CD4-positive, alpha-beta T cell treated with Interleukin-17A for 4 hours (primary cell): Measurements from ENCODE around the gene C10orf88.
A peak's percentile ranks its signal among the peaks of the same experiment; 100 is the strongest.

ENCODE experiments used
- DNase-seq: peaks from one replicate; pipeline ENCODE4 v3.0.0-alpha.2; 2020; ENCODE audit warnings: mixed read lengths

The C10orf88 gene

GRCh38 chr10:122953902-122954730 is at the start of gene C10orf88:
Gene C10orf88, minus strand, starts transcription at chr10:122954227. Its CDS starts 49 bp downstream, at chr10:122954178.
- DNase-seq = peak; percentile 97

GRCh38 chr10:123001370-123001769 is 47.3 kb upstream of the C10orf88 start:
- no peak for DNase-seq

- no peak for DNase-seq
These were observed 46.1 kb upstream of the C10orf88 start for GRCh38 chr10:123000155-123000554.

- no peak for DNase-seq
These were observed 45.3 kb upstream of the C10orf88 start for GRCh38 chr10:122999347-122999746.

GRCh38 chr10:122998934-122999333 is 44.9 kb upstream of the C10orf88 start:
- DNase-seq = no peak

GRCh38 chr10:122998360-122998917 is 44.4 kb upstream of the C10orf88 start:
- DNase-seq = no peak

- DNase-seq = no peak
These were observed 43.8 kb upstream of the C10orf88 start for GRCh38 chr10:122997864-122998263.

- DNase-seq = no peak
These were observed 41.9 kb upstream of the C10orf88 start for GRCh38 chr10:122995936-122996335.

- no peak for DNase-seq
These were observed 39.8 kb upstream of the C10orf88 start for GRCh38 chr10:122993797-122994336.

GRCh38 chr10:122992031-122992585 is 38.1 kb upstream of the C10orf88 start:
- DNase-seq = no peak

GRCh38 chr10:122990278-122990677 is 36.3 kb upstream of the C10orf88 start:
- DNase-seq = no peak

- no peak for DNase-seq
These were observed 34.5 kb upstream of the C10orf88 start for GRCh38 chr10:122988501-122988900.

GRCh38 chr10:122986335-122986734 is 32.3 kb upstream of the C10orf88 start:
- DNase-seq = no peak

- no peak for DNase-seq
These were observed 30.7 kb upstream of the C10orf88 start for GRCh38 chr10:122984708-122985107.

- DNase-seq = no peak
These were observed 29.9 kb upstream of the C10orf88 start for GRCh38 chr10:122983898-122984297.

- no peak for DNase-seq
These were observed 27.0 kb upstream of the C10orf88 start for GRCh38 chr10:122981066-122981464.

- DNase-seq = peak; percentile 93
These were observed 26.4 kb upstream of the C10orf88 start, which contains the start of gene PSTK for GRCh38 chr10:122980209-122981065. Gene PSTK, plus strand, starts transcription at chr10:122980401. Its CDS starts 79 bp downstream, at chr10:122980480.

- DNase-seq = no peak
These were observed 20.6 kb upstream of the C10orf88 start for GRCh38 chr10:122974543-122975064.

- DNase-seq = no peak
These were observed 20.0 kb upstream of the C10orf88 start for GRCh38 chr10:122974023-122974422.

- DNase-seq = no peak
These were observed 14.7 kb upstream of the C10orf88 start for GRCh38 chr10:122968698-122969097.

GRCh38 chr10:122966879-122967278 is 12.9 kb upstream of the C10orf88 start:
- no peak for DNase-seq

- no peak for DNase-seq
These were observed 8.4 kb upstream of the C10orf88 start for GRCh38 chr10:122962405-122962804.
